ENCODE data around the gene TSTD1. TPM values are rescaled to one million over a fixed set of nuclear protein-coding genes. Genes with fewer than 3 reads are reported as not detected.

TSTD1 gene
- total and polyA plus RNA-seq, 10 of the 15 experiments (the other 5 are each of a cell fraction or from before 2014, with no cell fraction given), result 33.3 to 145 (median 89.4) TPM

GRCh38 chr1:161069731-161070270 is 31.0 kb upstream of the TSTD1 start, which contains the start of gene ARHGAP30:
Gene ARHGAP30, minus strand, starts transcription at chr1:161069891. Its CDS starts 267 bp downstream, at chr1:161069624.
- no TSS peak for BruUV-seq (replicated peaks)
- Histone ChIP-seq H3K4me1 (ENCODE audit: control insufficient read depth, insufficient read depth, low read length) (peaks cover 20% of the 10 kb centered on the region), H3K27me3 (replicated peaks in 1 of 2; ENCODE audit: control insufficient read depth in 2 of 2, insufficient read depth in 2 of 2, low read length in 1 of 2) (no peaks in the 10 kb centered on the region), H3K4me2 (ENCODE audit: control insufficient read depth, insufficient read depth) (peak within 1 kb of the TSS; percentile 99), H3K9ac (ENCODE audit: control insufficient read depth, insufficient read depth, low read length) (peak within 1 kb of the TSS; percentile 98), H3K36me3 (ENCODE audit: control insufficient read depth in 2 of 2, insufficient read depth in 2 of 2, low read length in 1 of 2) (0 out of 4 replicates have a peak, but pooled peaks cover 0 to 9% of the 10 kb centered on the region in 2 experiments), H3K27ac (ENCODE audit: control insufficient read depth, insufficient read depth) (peak within 1 kb of the TSS; percentile 98), H3K4me3 (peak within 1 kb of the TSS; percentile 94), H4K20me1 (ENCODE audit: control insufficient read depth, insufficient read depth) (peaks cover 11% of the 10 kb centered on the region; the same call in 1 of the 2 replicates), H3K9me3 (replicated peaks; ENCODE audit: control insufficient read depth, insufficient read depth, low read length) (no peaks in the 10 kb centered on the region), H3K79me2 (ENCODE audit: control insufficient read depth, insufficient read depth, low read length) (peaks cover 46% of the 10 kb centered on the region), H2AFZ (ENCODE audit: control insufficient read depth, low read depth, low read length) (peak within 1 kb of the TSS; percentile 39)
- FAIRE-seq (peak; percentile 99), ATAC-seq (peak; percentile 86), DNase-seq (ENCODE audit: low read depth, low spot score) (peak; percentile 97)
- intact Hi-C loops (cut with micrococcal nuclease; ENCODE audit: unreplicated experiment), result loop anchor here (1.0 to 2.0 kb wide), 4 partner anchors 26 to 77 kb away; partner anchors contain the start of gene DEDD
- WGBS (ENCODE audit: insufficient coverage, insufficient replicate concordance, low lambda C conversion rate, missing lambda C conversion rate), result 1% methylated on average over 9 of the region's 9 CpGs
- in situ Hi-C loops (cut with MboI), result no loop called here
- ChIA-PET POLR2A (interaction anchor here (0.6 to 6.8 kb wide), 23 partner anchors 9 to 362 kb away, joined by 3 to 139 read pairs (median 5); partner anchors contain the start of genes DEDD, F11R, KLHDC9 and LY9), CTCF (interaction anchor here (0.7 to 8.6 kb wide), 16 partner anchors 10 to 275 kb away, joined by 3 to 111 read pairs (median 6); partner anchors contain the start of genes F11R, KLHDC9, NECTIN4 and TSTD1), RAD21 (ENCODE audit: unreplicated experiment) (interaction anchor here (0.6 to 7.1 kb wide), 20 partner anchors 21 to 362 kb away, joined by 3 to 107 read pairs (median 4); partner anchors contain the start of genes DEDD, F11R, KLHDC9 and PPOX), SMC1A (ENCODE audit: uncharacterized antibody, unreplicated experiment) (interaction anchor here (0.6 to 9.0 kb wide), 21 partner anchors 10 to 414 kb away, joined by 3 to 134 read pairs (median 4); partner anchors contain the start of genes DEDD, F11R, KLHDC9 and NDUFS2)
- no peak for TF ChIP-seq RELA (IDR thresholded peaks at IDR 0.05; ENCODE audit: borderline replicate concordance, partially characterized antibody)
- TF ChIP-seq NR2C2 (IDR thresholded peaks at IDR 0.05; ENCODE audit: borderline replicate concordance, control insufficient read depth, insufficient read length, low read depth), result no peak
- no peak for TF ChIP-seq STAT3 (IDR thresholded peaks at IDR 0.05; ENCODE audit: low read depth, low read length)
- no peak for TF ChIP-seq CHD4 (IDR thresholded peaks at IDR 0.05)
- no peak for TF ChIP-seq NRF1 (conservative IDR thresholded peaks at IDR 0.05; ENCODE audit: low read depth, low read length)
- no peak for TF ChIP-seq STAT1 (conservative IDR thresholded peaks at IDR 0.05)
- TF ChIP-seq ZNF274 (IDR thresholded peaks at IDR 0.05; ENCODE audit: insufficient read depth, insufficient read length), result no peak
- TF ChIP-seq, protein P1, sequence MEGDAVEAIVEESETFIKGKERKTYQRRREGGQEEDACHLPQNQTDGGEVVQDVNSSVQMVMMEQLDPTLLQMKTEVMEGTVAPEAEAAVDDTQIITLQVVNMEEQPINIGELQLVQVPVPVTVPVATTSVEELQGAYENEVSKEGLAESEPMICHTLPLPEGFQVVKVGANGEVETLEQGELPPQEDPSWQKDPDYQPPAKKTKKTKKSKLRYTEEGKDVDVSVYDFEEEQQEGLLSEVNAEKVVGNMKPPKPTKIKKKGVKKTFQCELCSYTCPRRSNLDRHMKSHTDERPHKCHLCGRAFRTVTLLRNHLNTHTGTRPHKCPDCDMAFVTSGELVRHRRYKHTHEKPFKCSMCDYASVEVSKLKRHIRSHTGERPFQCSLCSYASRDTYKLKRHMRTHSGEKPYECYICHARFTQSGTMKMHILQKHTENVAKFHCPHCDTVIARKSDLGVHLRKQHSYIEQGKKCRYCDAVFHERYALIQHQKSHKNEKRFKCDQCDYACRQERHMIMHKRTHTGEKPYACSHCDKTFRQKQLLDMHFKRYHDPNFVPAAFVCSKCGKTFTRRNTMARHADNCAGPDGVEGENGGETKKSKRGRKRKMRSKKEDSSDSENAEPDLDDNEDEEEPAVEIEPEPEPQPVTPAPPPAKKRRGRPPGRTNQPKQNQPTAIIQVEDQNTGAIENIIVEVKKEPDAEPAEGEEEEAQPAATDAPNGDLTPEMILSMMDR (IDR thresholded peaks at IDR 0.05 in 2 of 3, conservative IDR thresholded peaks at IDR 0.05 in 1 of 3; ENCODE audit: control insufficient read depth in 2 of 3, extremely low read depth in 1 of 3, insufficient read depth in 1 of 3, low read depth in 3 of 3, low read length in 3 of 3), result no peak
- TF ChIP-seq, protein P2, sequence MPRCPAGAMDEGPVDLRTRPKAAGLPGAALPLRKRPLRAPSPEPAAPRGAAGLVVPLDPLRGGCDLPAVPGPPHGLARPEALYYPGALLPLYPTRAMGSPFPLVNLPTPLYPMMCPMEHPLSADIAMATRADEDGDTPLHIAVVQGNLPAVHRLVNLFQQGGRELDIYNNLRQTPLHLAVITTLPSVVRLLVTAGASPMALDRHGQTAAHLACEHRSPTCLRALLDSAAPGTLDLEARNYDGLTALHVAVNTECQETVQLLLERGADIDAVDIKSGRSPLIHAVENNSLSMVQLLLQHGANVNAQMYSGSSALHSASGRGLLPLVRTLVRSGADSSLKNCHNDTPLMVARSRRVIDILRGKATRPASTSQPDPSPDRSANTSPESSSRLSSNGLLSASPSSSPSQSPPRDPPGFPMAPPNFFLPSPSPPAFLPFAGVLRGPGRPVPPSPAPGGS (IDR thresholded peaks at IDR 0.05; ENCODE audit: borderline replicate concordance, insufficient read depth, low read depth, low read length, poor library complexity, severe bottlenecking), result peak; percentile 44
- peak; percentile 6 for TF ChIP-seq SMAD1 (IDR thresholded peaks at IDR 0.05; ENCODE audit: low read depth, partially characterized antibody)
- TF ChIP-seq, protein P3, sequence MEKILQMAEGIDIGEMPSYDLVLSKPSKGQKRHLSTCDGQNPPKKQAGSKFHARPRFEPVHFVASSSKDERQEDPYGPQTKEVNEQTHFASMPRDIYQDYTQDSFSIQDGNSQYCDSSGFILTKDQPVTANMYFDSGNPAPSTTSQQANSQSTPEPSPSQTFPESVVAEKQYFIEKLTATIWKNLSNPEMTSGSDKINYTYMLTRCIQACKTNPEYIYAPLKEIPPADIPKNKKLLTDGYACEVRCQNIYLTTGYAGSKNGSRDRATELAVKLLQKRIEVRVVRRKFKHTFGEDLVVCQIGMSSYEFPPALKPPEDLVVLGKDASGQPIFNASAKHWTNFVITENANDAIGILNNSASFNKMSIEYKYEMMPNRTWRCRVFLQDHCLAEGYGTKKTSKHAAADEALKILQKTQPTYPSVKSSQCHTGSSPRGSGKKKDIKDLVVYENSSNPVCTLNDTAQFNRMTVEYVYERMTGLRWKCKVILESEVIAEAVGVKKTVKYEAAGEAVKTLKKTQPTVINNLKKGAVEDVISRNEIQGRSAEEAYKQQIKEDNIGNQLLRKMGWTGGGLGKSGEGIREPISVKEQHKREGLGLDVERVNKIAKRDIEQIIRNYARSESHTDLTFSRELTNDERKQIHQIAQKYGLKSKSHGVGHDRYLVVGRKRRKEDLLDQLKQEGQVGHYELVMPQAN (conservative IDR thresholded peaks at IDR 0.05), result peak; percentile 53; the same call in 1 of the 2 replicates
- TF ChIP-seq ATF3 (IDR thresholded peaks at IDR 0.05; ENCODE audit: borderline replicate concordance, extremely low read depth, low read depth, low read length), result no peak
- TF ChIP-seq PBX3 (IDR thresholded peaks at IDR 0.05; ENCODE audit: insufficient replicate concordance, low read depth, low read length), result peak; percentile 33
- peak; percentile 77 for TF ChIP-seq NBN (IDR thresholded peaks at IDR 0.05)
- TF ChIP-seq IRF4 (IDR thresholded peaks at IDR 0.05; ENCODE audit: low read depth, low read length), result 0 out of 2 replicates have a peak, but pooled peaks have one; percentile 32
- TF ChIP-seq RBBP5 (conservative IDR thresholded peaks at IDR 0.05), result no peak
